ENCODE results near the gene CPA2.

DNA sequence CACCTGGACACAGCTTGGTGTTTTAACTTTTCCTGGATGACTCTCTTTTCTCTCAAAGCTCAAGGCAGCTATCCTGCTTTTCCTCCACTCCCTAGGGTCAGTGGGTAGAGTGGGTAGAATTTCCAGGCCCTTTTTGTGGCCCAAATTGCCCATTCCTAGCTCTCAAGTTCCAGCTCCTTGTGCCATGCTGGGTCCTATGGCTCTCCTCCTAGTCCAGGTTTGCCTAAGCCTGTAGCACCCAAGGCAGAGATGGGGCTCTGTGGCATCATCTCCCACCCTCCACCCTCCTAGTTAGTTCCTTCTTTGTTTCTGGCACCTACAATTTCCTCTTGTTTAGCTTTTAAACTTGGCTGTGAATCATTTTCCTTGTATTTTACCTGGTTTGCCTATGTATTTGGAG, 36.0 kb downstream of the CPA2 start:
- TF ChIP-seq POLR2A (IDR thresholded peaks at IDR 0.05; ENCODE audit: low read length): no peak
- TF ChIP-seq GATA1 (IDR thresholded peaks at IDR 0.05; ENCODE audit: low read depth, low read length): no peak
